ENCODE measurements around the gene PATJ. TPM values are rescaled to one million over a fixed set of nuclear protein-coding genes. Genes with fewer than 3 reads are reported as not detected.
A peak's percentile ranks its signal among the peaks of the same experiment; 100 is the strongest.

PATJ gene
- total RNA-seq, 1 donor from 2014 or later: 56.2 TPM

DNA sequence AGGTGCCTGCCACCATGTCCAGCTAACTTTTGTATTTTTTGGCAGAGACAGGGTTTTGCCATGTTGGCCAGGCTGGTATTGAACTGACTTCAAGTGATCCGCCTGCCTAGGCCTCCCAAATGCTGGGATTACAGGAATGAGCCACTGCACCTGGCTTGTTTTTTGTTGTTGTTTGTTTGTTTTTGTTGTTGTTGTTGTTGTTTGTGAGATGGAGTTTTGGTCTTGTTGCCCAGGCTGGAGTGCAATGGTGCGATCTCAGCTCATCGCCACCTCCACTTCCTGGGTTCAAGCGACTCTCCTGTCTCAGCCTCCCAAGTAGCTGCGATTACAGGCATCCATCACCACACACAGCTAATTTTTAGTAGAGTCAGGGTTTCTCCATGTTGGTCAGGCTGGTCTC lies 445.3 kb downstream of the PATJ start:
- ATAC-seq: no peak
- no peaks in the 10 kb centered on the region for H3K9me3 ChIP-seq
- no peaks in the 10 kb centered on the region for H3K36me3 ChIP-seq
- no peak overlapping the region for H3K4me3 ChIP-seq
- no peaks in the 10 kb centered on the region for H3K27me3 ChIP-seq
- H3K27ac ChIP-seq: no peak overlapping the region
- H3K4me1 ChIP-seq: no peaks in the 10 kb centered on the region
- DNase-seq: no peak
- TF ChIP-seq, protein P1, sequence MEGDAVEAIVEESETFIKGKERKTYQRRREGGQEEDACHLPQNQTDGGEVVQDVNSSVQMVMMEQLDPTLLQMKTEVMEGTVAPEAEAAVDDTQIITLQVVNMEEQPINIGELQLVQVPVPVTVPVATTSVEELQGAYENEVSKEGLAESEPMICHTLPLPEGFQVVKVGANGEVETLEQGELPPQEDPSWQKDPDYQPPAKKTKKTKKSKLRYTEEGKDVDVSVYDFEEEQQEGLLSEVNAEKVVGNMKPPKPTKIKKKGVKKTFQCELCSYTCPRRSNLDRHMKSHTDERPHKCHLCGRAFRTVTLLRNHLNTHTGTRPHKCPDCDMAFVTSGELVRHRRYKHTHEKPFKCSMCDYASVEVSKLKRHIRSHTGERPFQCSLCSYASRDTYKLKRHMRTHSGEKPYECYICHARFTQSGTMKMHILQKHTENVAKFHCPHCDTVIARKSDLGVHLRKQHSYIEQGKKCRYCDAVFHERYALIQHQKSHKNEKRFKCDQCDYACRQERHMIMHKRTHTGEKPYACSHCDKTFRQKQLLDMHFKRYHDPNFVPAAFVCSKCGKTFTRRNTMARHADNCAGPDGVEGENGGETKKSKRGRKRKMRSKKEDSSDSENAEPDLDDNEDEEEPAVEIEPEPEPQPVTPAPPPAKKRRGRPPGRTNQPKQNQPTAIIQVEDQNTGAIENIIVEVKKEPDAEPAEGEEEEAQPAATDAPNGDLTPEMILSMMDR (IDR thresholded peaks at IDR 0.05): no peak
- intact Hi-C loops (cut with DNase I): no loop called here

DNA sequence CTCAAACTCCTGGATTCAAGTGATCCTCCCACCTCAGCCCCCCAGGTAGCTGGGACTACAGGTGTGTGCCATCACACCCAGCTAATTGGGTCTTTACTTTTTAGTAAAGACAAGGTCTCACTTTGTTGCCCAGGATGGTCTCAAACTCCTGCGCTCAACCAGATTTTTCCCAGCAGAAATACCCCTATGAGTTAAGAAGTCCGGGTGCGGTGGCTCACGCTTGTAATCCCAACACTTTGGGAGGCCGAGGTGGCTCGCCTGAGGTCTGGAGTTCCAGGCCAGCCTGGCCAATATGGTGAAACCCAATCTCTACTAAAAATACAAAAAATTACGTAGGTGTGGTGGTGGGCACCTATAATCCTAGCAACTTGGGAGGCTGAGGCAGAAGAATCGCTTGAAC lies 445.8 kb downstream of the PATJ start:
- TF ChIP-seq, protein P1 (IDR thresholded peaks at IDR 0.05): no peak
- H3K27ac ChIP-seq: no peak overlapping the region
- intact Hi-C loops (cut with DNase I): no loop called here
- no peaks in the 10 kb centered on the region for H3K27me3 ChIP-seq
- H3K36me3 ChIP-seq: no peaks in the 10 kb centered on the region
- H3K4me1 ChIP-seq: no peaks in the 10 kb centered on the region
- DNase-seq (no peak), ATAC-seq (no peak)
- no peaks in the 10 kb centered on the region for H3K9me3 ChIP-seq
- no peak overlapping the region for H3K4me3 ChIP-seq

DNA sequence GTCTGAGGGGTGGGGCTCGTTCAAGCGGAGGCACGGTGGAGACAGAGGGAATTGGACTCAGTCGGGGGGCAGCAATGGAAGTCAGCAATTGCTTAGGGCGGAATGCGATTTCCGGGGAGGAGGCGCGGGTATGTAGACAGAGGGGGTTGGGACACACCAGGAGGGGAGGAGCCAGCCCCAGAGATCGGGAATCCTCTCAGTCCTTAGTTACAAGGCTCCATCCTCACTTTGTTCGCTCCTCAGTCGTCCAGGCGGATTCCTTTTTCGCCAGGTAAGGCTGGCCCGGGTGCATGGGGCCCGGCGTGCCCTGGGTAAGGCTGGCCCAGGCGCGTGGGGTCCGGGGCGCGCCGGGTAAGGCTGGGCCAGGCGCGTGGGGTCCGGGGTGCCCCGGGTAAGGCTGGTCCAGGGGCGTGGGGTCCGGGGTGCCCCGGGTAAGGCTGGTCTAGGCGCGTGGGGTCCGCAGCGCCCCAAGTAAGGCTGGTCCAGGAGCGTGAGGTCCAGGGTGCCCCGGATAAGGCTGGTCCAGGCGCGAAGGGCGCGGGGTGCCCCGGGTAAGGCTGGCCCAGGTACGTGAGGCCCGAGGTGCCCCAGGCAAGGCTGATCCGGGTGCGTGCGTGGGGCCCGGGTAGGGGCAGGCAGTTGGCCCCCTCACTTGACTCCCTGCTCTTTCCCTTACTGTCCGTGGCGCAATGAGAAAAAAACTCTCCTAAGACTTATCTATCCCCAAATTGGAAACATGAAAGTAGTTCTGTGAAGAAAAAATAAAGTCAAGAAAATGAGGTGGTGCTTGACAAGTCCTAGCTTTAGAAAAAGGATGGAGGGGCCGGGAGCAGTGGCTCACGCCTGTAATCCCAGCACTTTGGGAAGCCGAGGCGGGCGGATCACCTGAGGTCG lies 452.6 kb downstream of the PATJ start, which contains the start of gene L1TD1:
L1TD1 (plus strand) TSS at position 199 of the 894 bp plus-strand sequence. CDS start 11,780 bp downstream, outside the sequence.
- H3K4me3 ChIP-seq: peak within 1 kb of the TSS; percentile 37
- H3K27ac ChIP-seq: no peak within 1 kb of the TSS
- peaks cover 27% of the 10 kb centered on the region for H3K27me3 ChIP-seq
- TF ChIP-seq, protein P1 (IDR thresholded peaks at IDR 0.05): no peak
- peak; percentile 63 for ATAC-seq
- DNase-seq: peak; percentile 55
- intact Hi-C loops (cut with DNase I): no loop called here
- no peaks in the 10 kb centered on the region for H3K36me3 ChIP-seq
- H3K9me3 ChIP-seq: no peaks in the 10 kb centered on the region
- no peaks in the 10 kb centered on the region for H3K4me1 ChIP-seq

- H3K4me3 ChIP-seq: no peak overlapping the region
- TF ChIP-seq, protein P1 (IDR thresholded peaks at IDR 0.05): no peak
- H3K27me3 ChIP-seq: peaks cover 27% of the 10 kb centered on the region
- intact Hi-C loops (cut with DNase I): no loop called here
- H3K4me1 ChIP-seq: no peaks in the 10 kb centered on the region
- H3K27ac ChIP-seq: no peak overlapping the region
- H3K36me3 ChIP-seq: no peaks in the 10 kb centered on the region
- ATAC-seq: no peak
- DNase-seq: no peak
- H3K9me3 ChIP-seq: no peaks in the 10 kb centered on the region
Observed at GRCh38 chr1:62196086-62196690, 453.9 kb downstream of the PATJ start.

GRCh38 chr1:62198069-62198780 lies 455.9 kb downstream of the PATJ start:
- Histone ChIP-seq H3K4me1 (no peaks in the 10 kb centered on the region), H3K27me3 (peaks cover 27% of the 10 kb centered on the region), H3K9me3 (no peaks in the 10 kb centered on the region), H3K27ac (no peak overlapping the region), H3K36me3 (no peaks in the 10 kb centered on the region), H3K4me3 (no peak overlapping the region)
- no peak for ATAC-seq
- TF ChIP-seq, protein P1 (IDR thresholded peaks at IDR 0.05): no peak
- intact Hi-C loops (cut with DNase I): no loop called here
- DNase-seq: no peak

All from upper lobe of right lung (tissue), 1 donor.